CD8-positive, alpha-beta memory T cell (primary cell): ENCODE data around the gene GPRIN1. TPM values are rescaled to one million over a fixed set of nuclear protein-coding genes. Genes with fewer than 3 reads are reported as not detected.
A peak's percentile ranks its signal among the peaks of the same experiment; 100 is the strongest.

Source experiments
- CTCF ChIA-PET: fragments of 350-600 bp; sonication (Branson Sonifier 250); formaldehyde crosslinking; loops from one replicate; lab custom pipeline; 2021; ENCODE audit warnings: antibody characterized with exemption; lab: Charles Lee
- POLR2A ChIA-PET: fragments of 350-600 bp; sonication (Branson Sonifier 250); formaldehyde crosslinking; loops from one replicate; lab custom pipeline; 2021; ENCODE audit warnings: antibody characterized with exemption; lab: Charles Lee
- DNase-seq, 5 donors: peaks; one replicate each; pipeline versions ENCODE4 v3.0.0 to v3.0.0-alpha.2; 2020 to 2022; ENCODE audit warnings: mixed read lengths in 1 of 5
- H3K27ac ChIP-seq: one replicate; pipeline ENCODE4 v1.7.0; 2013; ENCODE audit warnings: low read depth, mild to moderate bottlenecking, low read length, moderate library complexity
- H3K27me3 ChIP-seq: 2 replicates; pipeline ENCODE4 v1.7.0; 2013; ENCODE audit warnings: low read length, mild to moderate bottlenecking; ENCODE audit not compliant: insufficient read depth, poor library complexity, severe bottlenecking
- H3K36me3 ChIP-seq: 2 replicates; pipeline ENCODE4 v1.7.0; 2013; ENCODE audit warnings: mild to moderate bottlenecking, low read length, moderate library complexity; ENCODE audit not compliant: insufficient read depth
- H3K4me1 ChIP-seq: 2 replicates; pipeline ENCODE4 v1.7.0; 2013; ENCODE audit warnings: mild to moderate bottlenecking, low read length, moderate library complexity; ENCODE audit not compliant: insufficient read depth
- H3K4me3 ChIP-seq: 2 replicates; pipeline ENCODE4 v1.7.0; 2013; ENCODE audit warnings: mild to moderate bottlenecking, low read length
- H3K9me3 ChIP-seq: 2 replicates; pipeline ENCODE4 v1.7.0; 2013; ENCODE audit warnings: mild to moderate bottlenecking, low read length
- H3K27ac Mint-ChIP-seq, 8 donors: one replicate each; pipeline ENCODE4 v1.8.0; 2020 to 2021; ENCODE audit warnings: mixed read lengths in 8 of 8, mild to moderate bottlenecking in 6 of 8, inconsistent platforms in 3 of 8, moderate library complexity in 3 of 8
- H3K27me3 Mint-ChIP-seq, 2 donors: one replicate each; pipeline ENCODE4 v1.8.0; 2020 to 2021; ENCODE audit warnings: mixed read lengths in 2 of 2, mild to moderate bottlenecking in 1 of 2, moderate library complexity in 1 of 2
- H3K36me3 Mint-ChIP-seq, 3 donors: one replicate each; pipeline ENCODE4 v1.8.0; 2020 to 2021; ENCODE audit warnings: mixed read lengths in 3 of 3, inconsistent platforms in 1 of 3, mild to moderate bottlenecking in 1 of 3
- H3K4me1 Mint-ChIP-seq, 3 donors: one replicate each; pipeline ENCODE4 v1.8.0; 2020 to 2021; ENCODE audit warnings: mixed read lengths in 3 of 3, inconsistent platforms in 1 of 3, mild to moderate bottlenecking in 1 of 3
- H3K4me3 Mint-ChIP-seq, 7 donors: one replicate each; pipeline ENCODE4 v1.8.0; 2020 to 2021; ENCODE audit warnings: mixed read lengths in 7 of 7, mild to moderate bottlenecking in 6 of 7, moderate library complexity in 4 of 7, inconsistent platforms in 2 of 7
- H3K9me3 Mint-ChIP-seq, 5 donors: one replicate each; pipeline ENCODE4 v1.8.0; 2020 to 2022; ENCODE audit warnings: mixed read lengths in 5 of 5, mild to moderate bottlenecking in 3 of 5, moderate library complexity in 2 of 5, inconsistent platforms in 1 of 5
- polyA plus RNA-seq: library from polyadenylated mRNA; unstranded; fragments of 300-500 nt; fragmentation: Illumina TruSeq; gene quantifications from one replicate; pipeline ENCODE4 v1.2.3, GENCODE V29; 2021
- total RNA-seq, 2 experiments: library from RNA; stranded (reverse); gene quantifications; one replicate each; pipeline ENCODE4 v1.2.3, GENCODE V29; 2021

The GPRIN1 gene
- total RNA-seq = 1 to 10 TPM; 2.3 to 2.7 TPM
- polyA plus RNA-seq = 0.43 TPM

DNA sequence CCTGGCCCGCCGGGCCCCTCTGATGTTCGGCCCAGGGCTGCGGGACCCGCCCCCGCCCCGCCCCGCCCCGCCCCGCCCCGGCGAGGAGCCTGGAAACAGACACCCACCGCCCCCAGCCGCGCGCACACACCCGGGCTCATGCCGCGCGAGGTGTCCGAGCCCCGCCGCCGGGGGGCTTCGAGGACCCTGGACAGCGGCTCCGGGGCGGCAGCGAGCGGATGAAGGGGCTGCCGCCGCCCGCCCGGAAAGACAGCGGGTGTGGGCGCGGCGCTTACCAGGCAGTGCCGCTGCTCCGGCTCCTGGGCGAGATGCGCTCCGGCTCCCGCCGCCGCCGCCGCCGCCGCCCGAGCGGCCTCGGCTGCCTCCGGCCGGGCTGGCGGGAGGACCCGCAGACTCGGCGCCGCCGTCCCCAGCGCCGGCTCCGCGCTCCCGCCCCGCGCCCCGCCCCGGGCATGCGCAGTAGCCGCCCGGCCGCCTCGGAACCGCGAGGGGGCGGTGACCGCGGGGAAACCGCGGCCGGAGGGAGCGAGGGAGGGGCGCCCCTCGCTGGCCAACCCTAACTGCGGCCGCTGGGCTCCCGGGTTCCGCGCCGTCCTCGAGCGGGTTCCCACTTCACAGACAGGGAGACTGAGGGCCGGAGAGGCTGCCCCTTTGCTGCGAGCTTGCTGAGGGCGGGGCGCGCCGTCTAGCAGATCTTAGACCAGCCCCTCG lies at the start of gene GPRIN1:
Gene GPRIN1 (minus strand): TSS at position 433 of the 711 bp plus-strand sequence. CDS start 10,322 bp downstream, outside the sequence.
- Histone ChIP-seq H3K4me3 (peak within 1 kb of the TSS; percentile 41), H3K27me3 (peaks cover 8% of the 10 kb centered on the region), H3K4me1 (peaks cover 4% of the 10 kb centered on the region), H3K9me3 (no peaks in the 10 kb centered on the region), H3K36me3 (no peaks in the 10 kb centered on the region), H3K27ac (no peak within 1 kb of the TSS)
- H3K36me3 Mint-ChIP-seq = peaks cover 0 to 2% (median 0%) of the 10 kb centered on the region in 3 donors
- peak within 1 kb of the TSS; percentile 83 to 93 (median 90) for H3K4me3 Mint-ChIP-seq
- DNase-seq = peak in 4 of 5 donors; percentile 28 to 47 (median 32)
- POLR2A ChIA-PET = no interaction called here
- H3K27ac Mint-ChIP-seq = peak within 1 kb of the TSS in 5 of 8 donors; percentile 31 to 88 (median 64)
- H3K9me3 Mint-ChIP-seq = peaks cover 0 to 2% (median 0%) of the 10 kb centered on the region in 5 donors
- H3K27me3 Mint-ChIP-seq = peaks cover 10 to 31% of the 10 kb centered on the region in 2 donors
- CTCF ChIA-PET = no interaction called here
- H3K4me1 Mint-ChIP-seq = peaks cover 10 to 13% (median 12%) of the 10 kb centered on the region in 3 donors

GRCh38 chr5:176659512-176659839 lies 49.5 kb upstream of the GPRIN1 start:
- no peak for DNase-seq
- peak overlapping the region; percentile 32 to 88 (median 79) for H3K4me3 Mint-ChIP-seq
- H3K36me3 Mint-ChIP-seq = peaks cover 0 to 26% (median 2%) of the 10 kb centered on the region in 3 donors
- POLR2A ChIA-PET = no interaction called here
- Histone ChIP-seq H3K36me3 (no peaks in the 10 kb centered on the region), H3K9me3 (no peaks in the 10 kb centered on the region), H3K4me3 (no peak overlapping the region), H3K27me3 (no peaks in the 10 kb centered on the region), H3K27ac (no peak overlapping the region), H3K4me1 (peaks cover 24% of the 10 kb centered on the region)
- CTCF ChIA-PET = interaction anchor here (1.2 to 6.8 kb wide), 6 partner anchors 11 to 517 kb away, joined by 3 to 108 read pairs (median 6); partner anchors contain the start of gene TSPAN17
- H3K4me1 Mint-ChIP-seq = peaks cover 31 to 49% (median 38%) of the 10 kb centered on the region in 3 donors
- H3K9me3 Mint-ChIP-seq = no peaks in the 10 kb centered on the region
- H3K27me3 Mint-ChIP-seq = peaks cover 8 to 11% of the 10 kb centered on the region in 2 donors
- peak overlapping the region in 4 of 8 donors; percentile 74 to 92 (median 85) for H3K27ac Mint-ChIP-seq

- peak overlapping the region in 7 of 8 donors; percentile 66 to 92 (median 84) for H3K27ac Mint-ChIP-seq
Measured at GRCh38 chr5:176658817-176659511, 49.0 kb upstream of the GPRIN1 start.

GRCh38 chr5:176658007-176658599 lies 48.1 kb upstream of the GPRIN1 start:
- no peaks in the 10 kb centered on the region for H3K36me3 ChIP-seq
- peak overlapping the region in 7 of 8 donors; percentile 46 to 90 (median 84) for H3K27ac Mint-ChIP-seq
- peak overlapping the region; percentile 32 to 88 (median 79) for H3K4me3 Mint-ChIP-seq
- peak overlapping the region; percentile 57 for H3K4me3 ChIP-seq
- DNase-seq = peak; percentile 37 to 71 (median 41)
- H3K36me3 Mint-ChIP-seq = peaks cover 0 to 34% (median 8%) of the 10 kb centered on the region in 3 donors
- ChIA-PET POLR2A (interaction anchor here (1.1 kb wide), 1 partner anchor 10 kb away, joined by 7 read pairs; no protein-coding TSS in a partner anchor), CTCF (interaction anchor here (0.9 to 6.8 kb wide), 10 partner anchors 10 to 929 kb away, joined by 3 to 108 read pairs (median 4); partner anchors contain the start of gene TSPAN17)
- no peaks in the 10 kb centered on the region for H3K27me3 Mint-ChIP-seq
- H3K4me1 ChIP-seq = peaks cover 34% of the 10 kb centered on the region
- H3K4me1 Mint-ChIP-seq = peaks cover 41 to 61% (median 50%) of the 10 kb centered on the region in 3 donors
- H3K9me3 Mint-ChIP-seq = no peaks in the 10 kb centered on the region
- H3K27me3 ChIP-seq = no peaks in the 10 kb centered on the region
- H3K9me3 ChIP-seq = no peaks in the 10 kb centered on the region
- H3K27ac ChIP-seq = no peak overlapping the region

More at GRCh38 chr5:176658817-176659511, 49.0 kb upstream of the GPRIN1 start:
- ChIA-PET POLR2A (no interaction called here), CTCF (interaction anchor here (1.2 to 6.8 kb wide), 7 partner anchors 11 to 929 kb away, joined by 3 to 108 read pairs (median 4); partner anchors contain the start of gene TSPAN17)
- H3K27me3 ChIP-seq = no peaks in the 10 kb centered on the region
- peaks cover 0 to 26% (median 2%) of the 10 kb centered on the region in 3 donors for H3K36me3 Mint-ChIP-seq
- H3K9me3 ChIP-seq = no peaks in the 10 kb centered on the region
- peaks cover 33 to 52% (median 42%) of the 10 kb centered on the region in 3 donors for H3K4me1 Mint-ChIP-seq
- H3K27me3 Mint-ChIP-seq = peaks cover 5 to 6% of the 10 kb centered on the region in 2 donors
- H3K4me3 ChIP-seq = peak overlapping the region; percentile 57
- peaks cover 26% of the 10 kb centered on the region for H3K4me1 ChIP-seq
- DNase-seq = peak in 4 of 5 donors; percentile 25 to 57 (median 44)
- peak overlapping the region; percentile 32 to 88 (median 79) for H3K4me3 Mint-ChIP-seq
- H3K9me3 Mint-ChIP-seq = no peaks in the 10 kb centered on the region
- no peak overlapping the region for H3K27ac ChIP-seq
- no peaks in the 10 kb centered on the region for H3K36me3 ChIP-seq

DNA sequence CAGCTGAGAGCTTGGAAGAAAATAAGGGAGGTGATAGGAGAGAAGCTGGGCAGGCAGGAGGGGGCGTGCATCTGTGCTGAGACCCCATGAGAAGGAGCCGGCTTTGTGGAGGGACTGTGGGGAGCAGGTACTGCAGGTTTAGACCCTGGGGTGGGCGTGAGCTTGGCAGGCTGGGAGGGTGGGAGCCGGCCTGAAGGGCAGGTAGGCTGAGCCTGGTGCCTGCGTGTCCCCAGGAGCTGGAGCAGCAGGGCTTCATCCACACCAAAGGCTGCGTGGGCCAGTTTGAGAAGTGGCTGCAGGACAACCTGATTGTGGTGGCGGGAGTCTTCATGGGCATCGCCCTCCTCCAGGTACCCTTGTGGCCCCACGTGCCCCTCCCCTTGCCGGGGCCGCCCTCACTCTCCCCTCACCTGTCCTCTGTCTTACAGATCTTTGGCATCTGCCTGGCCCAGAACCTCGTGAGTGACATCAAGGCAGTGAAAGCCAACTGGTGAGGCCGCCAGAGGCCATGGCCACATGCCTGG lies 46.6 kb upstream of the GPRIN1 start:
- Mint-ChIP-seq H3K4me3 (no peak overlapping the region), H3K27ac (peak overlapping the region in 3 of 8 donors; percentile 27 to 43 (median 35)), H3K36me3 (peaks cover 0 to 39% (median 8%) of the 10 kb centered on the region in 3 donors), H3K4me1 (peaks cover 56 to 76% (median 66%) of the 10 kb centered on the region in 3 donors), H3K27me3 (no peaks in the 10 kb centered on the region), H3K9me3 (no peaks in the 10 kb centered on the region)
- ChIA-PET CTCF (interaction anchor here (0.8 to 6.8 kb wide), 4 partner anchors 8 to 455 kb away, joined by 3 to 108 read pairs (median 4); partner anchors contain the start of gene TSPAN17), POLR2A (no interaction called here)
- no peak for DNase-seq
- no peaks in the 10 kb centered on the region for H3K27me3 ChIP-seq
- H3K27ac ChIP-seq = no peak overlapping the region
- H3K36me3 ChIP-seq = no peaks in the 10 kb centered on the region
- no peak overlapping the region for H3K4me3 ChIP-seq
- no peaks in the 10 kb centered on the region for H3K9me3 ChIP-seq
- peaks cover 46% of the 10 kb centered on the region for H3K4me1 ChIP-seq

DNA sequence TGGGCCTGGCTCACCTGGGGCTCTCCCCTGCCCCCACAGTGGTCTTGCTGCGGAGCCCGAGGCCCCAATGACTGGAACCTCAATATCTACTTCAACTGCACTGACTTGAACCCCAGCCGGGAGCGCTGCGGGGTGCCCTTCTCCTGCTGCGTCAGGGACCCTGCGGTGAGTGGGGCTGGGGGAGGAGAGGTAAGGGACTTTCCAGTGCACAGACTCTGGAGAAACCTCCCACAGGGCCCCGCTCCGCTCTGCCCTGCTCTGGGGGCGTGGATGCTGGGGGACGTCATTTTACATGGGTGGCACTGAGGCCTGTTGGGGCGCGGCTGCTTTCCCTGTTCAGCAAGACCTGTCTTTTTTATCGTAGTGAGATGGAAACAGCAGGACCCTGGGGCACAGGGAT lies 44.9 kb upstream of the GPRIN1 start:
- H3K36me3 ChIP-seq = no peaks in the 10 kb centered on the region
- ChIA-PET POLR2A (no interaction called here), CTCF (no interaction called here)
- no peaks in the 10 kb centered on the region for H3K9me3 ChIP-seq
- peaks cover 0 to 39% (median 8%) of the 10 kb centered on the region in 3 donors for H3K36me3 Mint-ChIP-seq
- no peaks in the 10 kb centered on the region for H3K27me3 ChIP-seq
- DNase-seq = no peak
- peak overlapping the region in 1 of 7 donors; percentile 34 for H3K4me3 Mint-ChIP-seq
- H3K4me1 ChIP-seq = peaks cover 50% of the 10 kb centered on the region
- H3K9me3 Mint-ChIP-seq = no peaks in the 10 kb centered on the region
- H3K4me3 ChIP-seq = no peak overlapping the region
- H3K27ac ChIP-seq = no peak overlapping the region
- peaks cover 62 to 78% (median 69%) of the 10 kb centered on the region in 3 donors for H3K4me1 Mint-ChIP-seq
- no peaks in the 10 kb centered on the region for H3K27me3 Mint-ChIP-seq
- H3K27ac Mint-ChIP-seq = peak overlapping the region in 3 of 8 donors; percentile 16 to 43 (median 17)
